ENCODE measurements around the gene ELL3.
"Not testable (repeated sequence)": the region's sequence is repeated elsewhere in the genome, so short reads cannot be mapped to it uniquely, and the experiment has no call there.

ELL3 gene, protein sequence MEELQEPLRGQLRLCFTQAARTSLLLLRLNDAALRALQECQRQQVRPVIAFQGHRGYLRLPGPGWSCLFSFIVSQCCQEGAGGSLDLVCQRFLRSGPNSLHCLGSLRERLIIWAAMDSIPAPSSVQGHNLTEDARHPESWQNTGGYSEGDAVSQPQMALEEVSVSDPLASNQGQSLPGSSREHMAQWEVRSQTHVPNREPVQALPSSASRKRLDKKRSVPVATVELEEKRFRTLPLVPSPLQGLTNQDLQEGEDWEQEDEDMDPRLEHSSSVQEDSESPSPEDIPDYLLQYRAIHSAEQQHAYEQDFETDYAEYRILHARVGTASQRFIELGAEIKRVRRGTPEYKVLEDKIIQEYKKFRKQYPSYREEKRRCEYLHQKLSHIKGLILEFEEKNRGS

DNA sequence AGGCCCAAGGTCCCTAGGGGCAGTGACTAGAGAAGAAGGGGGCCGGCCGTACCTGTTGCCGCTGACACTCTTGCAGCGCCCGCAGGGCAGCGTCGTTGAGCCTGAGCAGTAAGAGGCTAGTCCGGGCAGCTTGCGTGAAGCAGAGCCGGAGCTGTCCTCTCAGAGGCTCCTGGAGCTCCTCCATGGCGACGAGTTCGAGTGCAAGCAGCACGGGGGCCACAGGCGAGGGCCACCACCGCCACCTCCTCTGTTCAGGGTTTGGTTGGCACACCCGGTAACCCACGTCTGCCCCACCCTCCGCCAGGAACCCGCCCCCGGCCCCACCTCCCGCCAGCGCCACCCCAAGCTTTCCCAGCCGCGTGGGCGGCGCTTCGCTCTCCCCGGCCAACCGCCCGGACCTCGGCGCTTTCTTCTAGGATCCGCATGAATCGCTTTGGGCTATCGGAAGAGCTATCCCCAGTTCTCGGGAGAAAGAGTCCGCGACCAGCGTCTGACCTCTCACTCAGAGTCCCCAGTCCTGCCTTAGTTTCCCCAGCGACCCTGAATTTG is at the start of gene ELL3:
TSS of gene ELL3 (minus strand) at position 249 of the 549 bp plus-strand sequence. CDS start at position 184, 65 bp downstream.
- DNase-seq (ENCODE audit: low read depth), result peak; percentile 90
- TF ChIP-seq, protein P1, sequence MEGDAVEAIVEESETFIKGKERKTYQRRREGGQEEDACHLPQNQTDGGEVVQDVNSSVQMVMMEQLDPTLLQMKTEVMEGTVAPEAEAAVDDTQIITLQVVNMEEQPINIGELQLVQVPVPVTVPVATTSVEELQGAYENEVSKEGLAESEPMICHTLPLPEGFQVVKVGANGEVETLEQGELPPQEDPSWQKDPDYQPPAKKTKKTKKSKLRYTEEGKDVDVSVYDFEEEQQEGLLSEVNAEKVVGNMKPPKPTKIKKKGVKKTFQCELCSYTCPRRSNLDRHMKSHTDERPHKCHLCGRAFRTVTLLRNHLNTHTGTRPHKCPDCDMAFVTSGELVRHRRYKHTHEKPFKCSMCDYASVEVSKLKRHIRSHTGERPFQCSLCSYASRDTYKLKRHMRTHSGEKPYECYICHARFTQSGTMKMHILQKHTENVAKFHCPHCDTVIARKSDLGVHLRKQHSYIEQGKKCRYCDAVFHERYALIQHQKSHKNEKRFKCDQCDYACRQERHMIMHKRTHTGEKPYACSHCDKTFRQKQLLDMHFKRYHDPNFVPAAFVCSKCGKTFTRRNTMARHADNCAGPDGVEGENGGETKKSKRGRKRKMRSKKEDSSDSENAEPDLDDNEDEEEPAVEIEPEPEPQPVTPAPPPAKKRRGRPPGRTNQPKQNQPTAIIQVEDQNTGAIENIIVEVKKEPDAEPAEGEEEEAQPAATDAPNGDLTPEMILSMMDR (IDR thresholded peaks at IDR 0.05; ENCODE audit: insufficient read depth, low read depth, low read length, missing control alignments), result no peak

DNA sequence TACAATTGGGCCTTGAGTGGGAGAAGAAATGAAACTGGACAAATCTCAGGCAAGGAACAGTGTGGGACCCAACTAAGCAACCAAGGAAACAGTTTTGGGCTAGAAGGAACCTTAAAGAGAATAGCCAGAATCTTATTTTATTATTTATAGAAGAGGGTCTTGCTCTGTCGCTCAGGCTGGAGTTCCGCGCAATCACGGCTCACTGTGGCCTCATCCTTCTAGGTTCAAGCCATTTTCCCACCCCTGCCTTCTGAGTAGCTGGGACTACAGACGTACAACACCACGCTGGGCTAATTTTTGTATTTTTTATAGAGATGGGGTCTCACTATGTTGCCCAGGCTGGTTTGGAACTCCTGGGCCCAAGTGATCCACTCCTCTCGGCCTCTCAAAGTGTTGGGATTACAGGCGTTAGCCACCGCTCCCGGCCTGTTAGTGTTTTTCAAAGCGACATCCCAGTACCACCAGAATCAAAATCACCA is 49.3 kb upstream of the ELL3 start:
- no peak for DNase-seq (ENCODE audit: low read depth)
- H3K4me3 ChIP-seq (ENCODE audit: low read length), result peak overlapping the region; percentile 57
- TF ChIP-seq, protein P1 (IDR thresholded peaks at IDR 0.05; ENCODE audit: insufficient read depth, low read depth, low read length, missing control alignments), result no peak

More for the DNA sequence above, at the start of gene ELL3:
- peak within 1 kb of the TSS; percentile 93 for H3K4me3 ChIP-seq (ENCODE audit: low read length)

- not testable (repeated sequence) for H3K4me3 ChIP-seq (ENCODE audit: low read length); DNase-seq (ENCODE audit: low read depth)
Measured at GRCh38 chr15:43825305-43825704, 48.5 kb upstream of the ELL3 start.

GRCh38 chr15:43824302-43825246 is 47.8 kb upstream of the ELL3 start, which contains the start of gene MFAP1:
MFAP1 (minus strand) TSS chr15:43824690; CDS start chr15:43824569, 121 bp downstream.
- H3K4me3 ChIP-seq (ENCODE audit: low read length), result peak within 1 kb of the TSS; percentile 97
- DNase-seq (ENCODE audit: low read depth), result peak; percentile 99
- TF ChIP-seq, protein P1 (IDR thresholded peaks at IDR 0.05; ENCODE audit: insufficient read depth, low read depth, low read length, missing control alignments), result no peak

DNA sequence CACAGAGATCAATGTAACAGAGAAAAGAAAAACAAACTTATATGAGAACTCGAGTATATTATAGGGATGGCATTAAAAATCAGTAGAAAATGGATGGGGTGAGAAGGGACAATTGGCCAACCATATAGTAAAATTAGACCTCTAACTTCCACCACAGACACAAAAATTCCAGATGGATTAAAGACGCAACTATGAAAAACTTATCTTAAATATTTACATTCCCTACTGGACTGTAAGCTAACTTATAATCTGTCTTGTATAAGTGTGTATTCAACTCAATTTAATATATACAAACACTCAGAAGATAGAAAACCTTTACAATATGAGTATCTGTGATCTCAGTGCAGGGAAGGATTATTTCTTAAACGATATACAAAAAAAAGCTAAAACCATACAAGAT is 44.7 kb upstream of the ELL3 start:
- DNase-seq (ENCODE audit: low read depth), result no peak
- H3K4me3 ChIP-seq (ENCODE audit: low read length), result no peak overlapping the region
- TF ChIP-seq, protein P1 (IDR thresholded peaks at IDR 0.05; ENCODE audit: insufficient read depth, low read depth, low read length, missing control alignments), result no peak

DNA sequence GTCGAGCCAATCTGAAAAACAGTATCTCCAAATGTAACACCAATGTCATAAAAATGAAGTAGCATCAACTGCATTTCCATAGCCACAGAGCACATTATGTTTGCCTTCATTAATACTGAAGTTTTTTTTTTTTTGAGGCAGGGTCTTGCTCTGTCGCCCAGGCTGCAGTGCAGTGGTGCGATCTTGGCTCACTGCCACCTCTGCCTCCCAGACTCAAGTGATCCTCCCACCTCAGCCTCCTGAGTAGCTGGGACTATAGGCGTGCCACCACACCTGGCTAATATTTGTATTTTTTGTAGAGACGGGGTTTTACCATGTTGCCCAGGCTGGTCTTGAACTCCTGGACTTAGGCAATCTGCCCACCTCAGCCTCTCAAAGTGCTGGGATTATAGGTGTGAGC is 38.3 kb upstream of the ELL3 start:
- DNase-seq (ENCODE audit: low read depth); H3K4me3 ChIP-seq (ENCODE audit: low read length): not testable (repeated sequence)

GRCh38 chr15:43808960-43809678 is 32.4 kb upstream of the ELL3 start:
- H3K4me3 ChIP-seq (ENCODE audit: low read length), result no peak overlapping the region
- TF ChIP-seq, protein P1 (IDR thresholded peaks at IDR 0.05; ENCODE audit: insufficient read depth, low read depth, low read length, missing control alignments), result no peak
- no peak for DNase-seq (ENCODE audit: low read depth)
